Adrenal gland (tissue), 12 donors: ENCODE measurements around the gene RNF7. TPM values are rescaled to one million over a fixed set of nuclear protein-coding genes. Genes with fewer than 3 reads are reported as not detected.
"Not testable (repeated sequence)": the region's sequence is repeated elsewhere in the genome, so short reads cannot be mapped to it uniquely, and the experiment has no call there.

Source experiments
- DNase-seq, 7 donors: peaks; one replicate each; pipeline ENCODE4 v3.0.0-alpha.2; 2019 to 2020
- H3K27ac ChIP-seq, 5 donors: fragments of 200-600 bp; sonication (generic) in 4 of 5; 1 replicate in 3 of 5; 2 replicates in 2 of 5; pipeline versions ENCODE4 v1.5.1 to v1.8.0; 2016 to 2020; ENCODE audit warnings: mild to moderate bottlenecking in 1 of 5
- H3K27me3 ChIP-seq: fragments of 200-600 bp; 2 replicates; pipeline ENCODE4 v1.8.0; 2021
- H3K36me3 ChIP-seq, 2 donors: fragments of 200-600 bp; replicated peaks in 1 of 2; 1 replicate in 1 of 2; 2 replicates in 1 of 2; pipeline versions ENCODE4 v1.5.1 to v1.8.0; 2018 to 2022
- H3K4me1 ChIP-seq, 2 donors: fragments of 200-600 bp; replicated peaks in 1 of 2; 1 replicate in 1 of 2; 2 replicates in 1 of 2; pipeline versions ENCODE4 v1.5.1 to v1.8.0; 2018 to 2021
- H3K4me3 ChIP-seq, 4 donors: fragments of 200-600 bp; sonication (generic) in 3 of 4; one replicate each; pipeline ENCODE4 v1.5.1; 2016 to 2018
- H3K9me3 ChIP-seq, 3 donors: fragments of 200-600 bp; sonication (generic) in 1 of 3; replicated peaks in 1 of 3; 1 replicate in 2 of 3; 2 replicates in 1 of 3; pipeline versions ENCODE4 v1.5.1 to v1.8.0; 2016 to 2021
- CTCF ChIP-seq, 6 experiments: fragments of 450-650 bp in 4 of 6; fragments of 200-600 bp in 2 of 6; sonication (generic) in 1 of 6; IDR thresholded peaks; 1 replicate in 5 of 6; 2 replicates in 1 of 6; pipeline versions ENCODE4 v1.5.1 to v1.8.0; 2016 to 2021; ENCODE audit warnings: antibody characterized with exemption in 6 of 6, mild to moderate bottlenecking in 2 of 6, moderate library complexity in 1 of 6
- POLR2A ChIP-seq, 2 donors: fragments of 450-650 bp; IDR thresholded peaks; one replicate each; pipeline ENCODE4 v1.6.1; 2017; ENCODE audit warnings: antibody characterized with exemption in 2 of 2, mild to moderate bottlenecking in 2 of 2, moderate library complexity in 1 of 2
- WGBS, 4 donors: extraction: QIAGEN DNeasy Blood & Tissue Kit in 2 of 4; methylation state at CpG; one replicate each; pipeline versions ENCODE4 v1.1.5 to v1.1.7; 2013 to 2017; 5-methylcytosine and 5-hydroxymethylcytosine counted together
- intact Hi-C, 2 donors: fragments of 100-400 bp; cut with DNase I; formaldehyde crosslinking; loops; one replicate each; pipeline versions ENCODE4 v1.14.1 to v1.15.0; 2022 to 2023
- polyA plus RNA-seq, 3 donors: library from polyadenylated mRNA; stranded (reverse); fragments of 200-250 nt in 2 of 3; fragments of 350-450 nt in 1 of 3; fragmentation: Illumina TruSeq in 1 of 3; extraction: RNeasy Lipid Tissue Mini Kit (QIAGEN cat#74804) in 1 of 3; gene quantifications; one replicate each; pipeline ENCODE4 v1.2.3, GENCODE V29; 2013 to 2014
- total RNA-seq, 9 donors: library from RNA; depleted of rRNA in 4 of 9; stranded (reverse); fragments of >200 nt in 4 of 9; fragments of 120-200 nt in 1 of 9; fragmentation: NEBNext Ultra II Directional in 1 of 9; extraction: Animal tissue kit (Norgen Biotek cat#: 25700) in 1 of 9; gene quantifications; one replicate each; pipeline versions ENCODE4 v1.1.0 to v1.2.4, GENCODE V29; 2013 to 2023
- donor health status: healthy with polysubstance abuse.
- donor health status: Bipolar disorder and iron deficiency.
- donor health status: DM: yes; HTN: yes; CAD: no.
- donor health status: DM: no; HTN: no; CAD: no.
- donor health status: DM: no; HTN: no; CAD: no.
- donor health status: DM: yes; HTN: yes; CAD: no.

RNF7 gene
- total and polyA plus RNA-seq, 12 donors = 87.4 to 315 (median 129) TPM

GRCh38 chr3:141699324-141699723, 38.8 kb upstream of the RNF7 start:
- H3K27me3 ChIP-seq = no peaks in the 10 kb centered on the region
- no peak overlapping the region for H3K4me3 ChIP-seq
- 79 to 85% (median 82%) methylated on average over 7 of the region's 7 CpGs for WGBS, 4 donors
- peak in 1 of 7 donors; percentile 8 for DNase-seq
- H3K27ac ChIP-seq = no peak overlapping the region
- no peaks in the 10 kb centered on the region for H3K36me3 ChIP-seq
- intact Hi-C loops = no loop called here
- H3K4me1 ChIP-seq = no peaks in the 10 kb centered on the region
- TF ChIP-seq CTCF (IDR thresholded peaks at IDR 0.05) (no peak), POLR2A (IDR thresholded peaks at IDR 0.05) (no peak)
- H3K9me3 ChIP-seq = no peaks in the 10 kb centered on the region

GRCh38 chr3:141699897-141700296, 38.2 kb upstream of the RNF7 start:
- 70 to 81% (median 74%) methylated on average over 6 of the region's 6 CpGs for WGBS, 4 donors
- TF ChIP-seq CTCF (IDR thresholded peaks at IDR 0.05) (no peak), POLR2A (IDR thresholded peaks at IDR 0.05) (no peak)
- H3K4me3 ChIP-seq = no peak overlapping the region
- no peaks in the 10 kb centered on the region for H3K27me3 ChIP-seq
- H3K27ac ChIP-seq = no peak overlapping the region
- intact Hi-C loops = no loop called here
- no peaks in the 10 kb centered on the region for H3K36me3 ChIP-seq
- H3K4me1 ChIP-seq = no peaks in the 10 kb centered on the region
- DNase-seq = peak in 1 of 7 donors; percentile 5
- no peaks in the 10 kb centered on the region for H3K9me3 ChIP-seq

GRCh38 chr3:141703367-141703766, 34.7 kb upstream of the RNF7 start:
- H3K4me1 ChIP-seq, H3K27ac ChIP-seq, H3K4me3 ChIP-seq, H3K27me3 ChIP-seq, H3K9me3 ChIP-seq, DNase-seq, H3K36me3 ChIP-seq, intact Hi-C loops: not testable (repeated sequence)
- WGBS, 4 donors = 91 to 97% (median 94%) methylated on average over 3 of the region's 3 CpGs

GRCh38 chr3:141707741-141708203, 30.3 kb upstream of the RNF7 start:
- no peak for DNase-seq
- Histone ChIP-seq H3K4me3 (no peak overlapping the region), H3K9me3 (no peaks in the 10 kb centered on the region), H3K27ac (peak overlapping the region in 1 of 5 donors; percentile 40), H3K4me1 (peaks cover 8 to 11% of the 10 kb centered on the region in 2 donors), H3K27me3 (no peaks in the 10 kb centered on the region), H3K36me3 (no peaks in the 10 kb centered on the region)
- intact Hi-C loops = no loop called here
- TF ChIP-seq POLR2A (IDR thresholded peaks at IDR 0.05) (no peak), CTCF (IDR thresholded peaks at IDR 0.05) (no peak)
- 42 to 60% (median 48%) methylated on average over 2 of the region's 2 CpGs for WGBS, 4 donors

- peak overlapping the region in 2 of 5 donors; percentile 9 to 40 for H3K27ac ChIP-seq
- no peaks in the 10 kb centered on the region for H3K36me3 ChIP-seq
- no peak overlapping the region for H3K4me3 ChIP-seq
- WGBS, 4 donors = 84 to 91% (median 86%) methylated on average over 4 of the region's 4 CpGs
- no peaks in the 10 kb centered on the region for H3K9me3 ChIP-seq
- DNase-seq = no peak
- intact Hi-C loops = no loop called here
- H3K4me1 ChIP-seq = peaks cover 8 to 11% of the 10 kb centered on the region in 2 donors
- no peaks in the 10 kb centered on the region for H3K27me3 ChIP-seq
- TF ChIP-seq POLR2A (IDR thresholded peaks at IDR 0.05) (no peak), CTCF (IDR thresholded peaks at IDR 0.05) (no peak)
These were observed 29.7 kb upstream of the RNF7 start for GRCh38 chr3:141708367-141708766.
